Ishikawa (cell line): ENCODE measurements around the gene GAL3ST1.

Source experiments
- EP300 ChIP-seq: IDR thresholded peaks from 2 replicates; pipeline ENCODE4 v1.6.1; 2012; ENCODE audit warnings: borderline replicate concordance
- FOXM1 ChIP-seq: IDR thresholded peaks from 2 replicates; pipeline ENCODE4 v1.6.1; 2012; ENCODE audit warnings: low read depth, borderline replicate concordance
- NFIC ChIP-seq: IDR thresholded peaks from 2 replicates; pipeline ENCODE4 v1.6.1; 2012
- RAD21 ChIP-seq: IDR thresholded peaks from 2 replicates; pipeline ENCODE4 v1.6.1; 2012; ENCODE audit warnings: low read depth
- REST ChIP-seq: IDR thresholded peaks from 2 replicates; pipeline ENCODE4 v1.6.1; 2012; ENCODE audit warnings: low read depth, mild to moderate bottlenecking
- TAF1 ChIP-seq: IDR thresholded peaks from 2 replicates; pipeline ENCODE4 v1.6.1; 2012; ENCODE audit warnings: low read depth, mild to moderate bottlenecking
- TCF12 ChIP-seq: IDR thresholded peaks from 2 replicates; pipeline ENCODE4 v1.6.1; 2012; ENCODE audit warnings: low read depth
- TEAD4 ChIP-seq: IDR thresholded peaks from 2 replicates; pipeline ENCODE4 v1.6.1; 2012
- USF1 ChIP-seq: IDR thresholded peaks from 2 replicates; pipeline ENCODE4 v1.6.1; 2012
- YY1 ChIP-seq: IDR thresholded peaks from 2 replicates; pipeline ENCODE4 v1.6.1; 2012; ENCODE audit warnings: low read depth
- ZBTB7A ChIP-seq: IDR thresholded peaks from 2 replicates; pipeline ENCODE4 v1.6.1; 2012; ENCODE audit warnings: low read depth

GRCh38 chr22:30582051-30582450 is 7.6 kb upstream of the GAL3ST1 start:
- no peak for TF ChIP-seq EP300
- TF ChIP-seq FOXM1 = no peak
- no peak for TF ChIP-seq RAD21
- TF ChIP-seq TAF1 = no peak
- no peak for TF ChIP-seq REST
- no peak for TF ChIP-seq USF1
- no peak for TF ChIP-seq TEAD4
- no peak for TF ChIP-seq YY1
- no peak for TF ChIP-seq NFIC
- no peak for TF ChIP-seq ZBTB7A
- TF ChIP-seq TCF12 = no peak
